Measurements from ENCODE around the gene ZNRD2. TPM values are rescaled to one million over a fixed set of nuclear protein-coding genes. Genes with fewer than 3 reads are reported as not detected.
A peak's percentile ranks its signal among the peaks of the same experiment; 100 is the strongest.

ZNRD2 gene
- polyA plus RNA-seq (2012; ENCODE audit: insufficient read length, low read depth): 111 TPM

- TF ChIP-seq REST (IDR thresholded peaks at IDR 0.05; ENCODE audit: insufficient read depth in 1 of 2, low read depth in 2 of 2, low read length in 2 of 2) (0 out of 4 replicates have a peak, but pooled peaks of 1 of the 2 experiments have one; percentile 38), FOXP2 (optimal IDR thresholded peaks at IDR 0.05; ENCODE audit: borderline replicate concordance, extremely low read depth, extremely low read length, insufficient read depth) (no peak), POLR2AphosphoS5 (IDR thresholded peaks at IDR 0.05; ENCODE audit: low read depth, low read length) (peak; percentile 75; the same call in 1 of the 2 replicates), SIN3A (IDR thresholded peaks at IDR 0.05; ENCODE audit: borderline replicate concordance, insufficient read depth, low read length) (peak; percentile 93; the same call in 1 of the 2 replicates), TAF1 (IDR thresholded peaks at IDR 0.05; ENCODE audit: borderline replicate concordance, insufficient read depth, low read length) (peak; percentile 74; the same call in 1 of the 2 replicates)
Observed at GRCh38 chr11:65569973-65570918, at the start of gene ZNRD2. Gene ZNRD2 (plus strand): TSS chr11:65570477. CDS start chr11:65570492, 15 bp downstream.

GRCh38 chr11:65524014-65524740 lies 46.1 kb upstream of the ZNRD2 start:
- no peak for TF ChIP-seq POLR2AphosphoS5 (IDR thresholded peaks at IDR 0.05; ENCODE audit: low read depth, low read length)

- TF ChIP-seq TAF1 (IDR thresholded peaks at IDR 0.05; ENCODE audit: borderline replicate concordance, insufficient read depth, low read length): no peak
- peak; percentile 12 for TF ChIP-seq FOXP2 (optimal IDR thresholded peaks at IDR 0.05; ENCODE audit: borderline replicate concordance, extremely low read depth, extremely low read length, insufficient read depth)
- peak; percentile 45; the same call in 1 of the 2 replicates for TF ChIP-seq SIN3A (IDR thresholded peaks at IDR 0.05; ENCODE audit: borderline replicate concordance, insufficient read depth, low read length)
- TF ChIP-seq POLR2AphosphoS5 (IDR thresholded peaks at IDR 0.05; ENCODE audit: low read depth, low read length): peak; percentile 75
- TF ChIP-seq REST (IDR thresholded peaks at IDR 0.05; ENCODE audit: insufficient read depth in 1 of 2, low read depth in 2 of 2, low read length in 2 of 2): no peak; a peak in 1 of 4 replicates
Observed at GRCh38 chr11:65524741-65525545, 45.3 kb upstream of the ZNRD2 start, which contains the start of gene SCYL1. Gene SCYL1 (plus strand): TSS chr11:65525083. CDS start chr11:65525154, 71 bp downstream.

- no peak for TF ChIP-seq POLR2AphosphoS5 (IDR thresholded peaks at IDR 0.05; ENCODE audit: low read depth, low read length)
- no peak; a peak in 1 of 4 replicates for TF ChIP-seq REST (IDR thresholded peaks at IDR 0.05; ENCODE audit: insufficient read depth in 1 of 2, low read depth in 2 of 2, low read length in 2 of 2)
- no peak for TF ChIP-seq SIN3A (IDR thresholded peaks at IDR 0.05; ENCODE audit: borderline replicate concordance, insufficient read depth, low read length)
- no peak for TF ChIP-seq TAF1 (IDR thresholded peaks at IDR 0.05; ENCODE audit: borderline replicate concordance, insufficient read depth, low read length)
- no peak for TF ChIP-seq FOXP2 (optimal IDR thresholded peaks at IDR 0.05; ENCODE audit: borderline replicate concordance, extremely low read depth, extremely low read length, insufficient read depth)
Observed at GRCh38 chr11:65525546-65526480, 44.5 kb upstream of the ZNRD2 start.
